Transverse colon (tissue), 3 donors: ENCODE measurements around the gene TTC28.

ENCODE experiments used
- POLR2A ChIP-seq: fragments of 450-650 bp; IDR thresholded peaks from one replicate; pipeline ENCODE4 v1.6.1; 2016; ENCODE audit warnings: antibody characterized with exemption, mild to moderate bottlenecking, moderate library complexity
- POLR2AphosphoS5 ChIP-seq, 3 donors: sonication (generic); formaldehyde crosslinking; IDR thresholded peaks; one replicate each; pipeline ENCODE4 v1.6.1; 2016; ENCODE audit warnings: antibody characterized with exemption in 3 of 3

GRCh38 chr22:28021998-28022660 lies 657.5 kb downstream of the TTC28 start:
- TF ChIP-seq POLR2AphosphoS5 (IDR thresholded peaks at IDR 0.05) (no peak), POLR2A (no peak)
